ENCODE results near the gene SPTBN1. TPM values are rescaled to one million over a fixed set of nuclear protein-coding genes. Genes with fewer than 3 reads are reported as not detected.

The SPTBN1 gene
- total RNA-seq, 4 donors from 2014 or later: 171 to 293 (median 247) TPM

GRCh38 chr2:54570925-54571694 is 115.0 kb downstream of the SPTBN1 start:
- Histone ChIP-seq H3K4me1 (peaks cover 4 to 71% (median 39%) of the 10 kb centered on the region in 4 donors), H3K27ac (peak overlapping the region; percentile 79 to 97 (median 87)), H3K4me3 (peak overlapping the region in 1 of 4 donors; percentile 29), H3K27me3 (no peaks in the 10 kb centered on the region), H3K36me3 (no peaks in the 10 kb centered on the region), H3K9me3 (no peaks in the 10 kb centered on the region)
- peak in 2 of 3 donors; percentile 87 to 92 for DNase-seq
- TF ChIP-seq, protein P1, sequence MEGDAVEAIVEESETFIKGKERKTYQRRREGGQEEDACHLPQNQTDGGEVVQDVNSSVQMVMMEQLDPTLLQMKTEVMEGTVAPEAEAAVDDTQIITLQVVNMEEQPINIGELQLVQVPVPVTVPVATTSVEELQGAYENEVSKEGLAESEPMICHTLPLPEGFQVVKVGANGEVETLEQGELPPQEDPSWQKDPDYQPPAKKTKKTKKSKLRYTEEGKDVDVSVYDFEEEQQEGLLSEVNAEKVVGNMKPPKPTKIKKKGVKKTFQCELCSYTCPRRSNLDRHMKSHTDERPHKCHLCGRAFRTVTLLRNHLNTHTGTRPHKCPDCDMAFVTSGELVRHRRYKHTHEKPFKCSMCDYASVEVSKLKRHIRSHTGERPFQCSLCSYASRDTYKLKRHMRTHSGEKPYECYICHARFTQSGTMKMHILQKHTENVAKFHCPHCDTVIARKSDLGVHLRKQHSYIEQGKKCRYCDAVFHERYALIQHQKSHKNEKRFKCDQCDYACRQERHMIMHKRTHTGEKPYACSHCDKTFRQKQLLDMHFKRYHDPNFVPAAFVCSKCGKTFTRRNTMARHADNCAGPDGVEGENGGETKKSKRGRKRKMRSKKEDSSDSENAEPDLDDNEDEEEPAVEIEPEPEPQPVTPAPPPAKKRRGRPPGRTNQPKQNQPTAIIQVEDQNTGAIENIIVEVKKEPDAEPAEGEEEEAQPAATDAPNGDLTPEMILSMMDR (IDR thresholded peaks at IDR 0.05): no peak
- peak in 1 of 2 donors; percentile 2 for TF ChIP-seq POLR2A (IDR thresholded peaks at IDR 0.05)

DNA sequence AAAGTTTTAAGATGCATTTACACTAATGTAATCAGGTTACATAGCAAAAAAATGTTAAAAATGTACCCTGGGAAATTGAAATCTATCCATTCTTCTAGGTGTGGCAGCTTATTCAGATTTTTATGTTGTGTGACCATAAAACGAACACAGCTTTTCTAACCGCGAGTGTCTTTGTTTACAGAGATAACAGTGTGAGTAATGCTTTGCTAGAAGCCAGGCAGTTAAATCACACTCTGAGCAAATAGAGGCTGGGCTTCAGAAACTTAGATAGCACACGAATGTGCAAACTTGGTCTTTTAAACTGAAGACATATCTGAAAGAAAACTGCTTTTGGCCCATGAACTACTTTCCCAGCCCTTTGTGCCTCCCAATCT is 116.1 kb downstream of the SPTBN1 start:
- Histone ChIP-seq H3K4me1 (peaks cover 4 to 82% (median 39%) of the 10 kb centered on the region in 4 donors), H3K27me3 (no peaks in the 10 kb centered on the region), H3K9me3 (no peaks in the 10 kb centered on the region), H3K4me3 (peak overlapping the region in 1 of 4 donors; percentile 10), H3K27ac (peak overlapping the region; percentile 79 to 97 (median 87)), H3K36me3 (no peaks in the 10 kb centered on the region)
- TF ChIP-seq POLR2A (IDR thresholded peaks at IDR 0.05): peak in 1 of 2 donors; percentile 63
- TF ChIP-seq, protein P1 (IDR thresholded peaks at IDR 0.05): no peak
- no peak for DNase-seq

DNA sequence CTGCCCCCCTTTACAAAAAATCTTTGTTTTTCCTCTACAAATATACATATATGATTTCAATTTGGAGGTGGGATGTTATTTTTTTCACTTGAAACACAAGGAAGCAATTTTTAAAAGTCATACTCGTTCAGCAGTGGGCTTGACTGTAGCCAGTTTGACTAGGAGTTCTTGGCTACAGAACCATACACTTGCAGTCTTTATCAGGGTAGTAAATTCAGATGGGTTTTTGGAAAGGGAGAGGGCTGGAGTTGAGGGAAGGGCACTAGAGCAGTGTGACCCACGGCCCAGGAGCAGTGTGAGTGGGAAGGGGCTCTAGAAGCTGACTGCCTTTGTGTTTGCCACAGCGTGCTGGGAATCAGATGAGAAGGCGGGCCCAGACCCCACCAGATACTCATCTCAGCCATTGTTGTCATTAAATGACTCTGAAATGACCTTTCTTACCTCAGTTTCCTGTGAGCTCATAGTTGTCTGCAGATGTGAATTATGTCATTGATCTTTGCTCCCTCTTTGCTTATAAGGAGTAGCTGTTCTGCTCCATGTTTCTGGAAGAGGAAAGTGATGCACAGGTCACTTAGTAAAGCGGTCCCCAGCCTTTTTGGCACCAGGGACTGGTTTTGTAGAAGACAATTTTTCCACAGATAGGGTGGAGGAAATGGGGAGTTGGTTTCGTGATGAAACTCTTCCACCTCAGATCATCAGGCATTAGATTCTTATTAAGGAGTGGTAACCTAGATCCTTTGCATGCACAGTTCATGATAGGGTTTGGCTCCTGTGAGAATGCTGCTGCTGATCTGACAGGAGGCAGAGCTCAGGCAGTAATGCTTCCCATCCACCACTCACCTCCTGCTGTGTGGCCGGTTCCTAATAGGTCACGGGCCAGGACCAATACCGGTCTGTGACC is 116.8 kb downstream of the SPTBN1 start:
- TF ChIP-seq POLR2A (IDR thresholded peaks at IDR 0.05): no peak
- TF ChIP-seq, protein P1 (IDR thresholded peaks at IDR 0.05): no peak

GRCh38 chr2:54573537-54573919 is 117.4 kb downstream of the SPTBN1 start:
- DNase-seq: no peak
- Histone ChIP-seq H3K4me1 (peaks cover 4 to 93% (median 44%) of the 10 kb centered on the region in 4 donors), H3K9me3 (no peaks in the 10 kb centered on the region), H3K4me3 (peak overlapping the region in 2 of 4 donors; percentile 3 to 22), H3K27ac (peak overlapping the region; percentile 79 to 97 (median 87)), H3K36me3 (no peaks in the 10 kb centered on the region), H3K27me3 (no peaks in the 10 kb centered on the region)
- no peak for TF ChIP-seq POLR2A (IDR thresholded peaks at IDR 0.05)
- TF ChIP-seq, protein P1 (IDR thresholded peaks at IDR 0.05): no peak

More for the DNA sequence above, 116.8 kb downstream of the SPTBN1 start:
- H3K4me1 ChIP-seq: peaks cover 4 to 89% (median 44%) of the 10 kb centered on the region in 4 donors
- DNase-seq: no peak
- no peaks in the 10 kb centered on the region for H3K9me3 ChIP-seq
- no peaks in the 10 kb centered on the region for H3K36me3 ChIP-seq
- peak overlapping the region; percentile 79 to 97 (median 87) for H3K27ac ChIP-seq
- peak overlapping the region in 1 of 4 donors; percentile 10 for H3K4me3 ChIP-seq
- H3K27me3 ChIP-seq: no peaks in the 10 kb centered on the region

GRCh38 chr2:54574107-54574859 is 118.2 kb downstream of the SPTBN1 start:
- DNase-seq: peak; percentile 53 to 87 (median 83)
- Histone ChIP-seq H3K4me1 (peaks cover 4 to 93% (median 45%) of the 10 kb centered on the region in 4 donors), H3K27me3 (no peaks in the 10 kb centered on the region)

More at GRCh38 chr2:54574107-54574859, 118.2 kb downstream of the SPTBN1 start:
- Histone ChIP-seq H3K27ac (peak overlapping the region; percentile 79 to 97 (median 87)), H3K4me3 (peak overlapping the region in 2 of 4 donors; percentile 3 to 22), H3K9me3 (no peaks in the 10 kb centered on the region), H3K36me3 (no peaks in the 10 kb centered on the region)
- TF ChIP-seq POLR2A (IDR thresholded peaks at IDR 0.05): peak in 1 of 2 donors; percentile 71
- TF ChIP-seq, protein P1 (IDR thresholded peaks at IDR 0.05): no peak
